HepG2 (cell line): ENCODE results near the gene ADARB1. TPM values are rescaled to one million over a fixed set of nuclear protein-coding genes. Genes with fewer than 3 reads are reported as not detected.

Experiments used
- ATAC-seq: fragments of 200-7000 bp; cut with Tn5 transposase; 3 replicates; pipeline ENCODE4 v1.9.1; 2020; ENCODE audit warnings: mild to moderate bottlenecking, moderate library complexity
- BruUV-seq: library from RNA; stranded (reverse); fragments of 400-500 nt; replicated peaks from 2 replicates; lab custom pipeline; 2021; lab: Mats Ljungman, UMichigan
- CTCF ChIA-PET: fragments of 300-600 bp; formaldehyde crosslinking; extraction: SDS; loops from one replicate; lab custom pipeline; 2021; ENCODE audit warnings: low total read pairs, inconsistent platforms, low intra/inter-chr PET ratio; lab: Yijun Ruan, JAX
- POLR2A ChIA-PET: fragments of 350-600 bp; sonication (Branson Sonifier 250); formaldehyde crosslinking; loops from one replicate; lab custom pipeline; 2020; ENCODE audit warnings: antibody characterized with exemption, inconsistent platforms; lab: Yijun Ruan, JAX
- DNase-seq: peaks from one replicate; pipeline ENCODE4 v3.0.0-alpha.2; 2015; ENCODE audit warnings: low spot score
- FAIRE-seq: peaks from 3 replicates; lab custom pipeline; 2011; peaks lifted over from hg19 to GRCh38; lab: Jason Lieb, UNC
- H2AFZ ChIP-seq: one replicate; pipeline ENCODE4 v1.6.1; 2011; ENCODE audit warnings: low read length, inconsistent platforms
- H3K27ac ChIP-seq: fragments of 300-600 bp; 3 replicates; pipeline ENCODE4 v1.8.0; 2011; ENCODE audit warnings: mixed run types, mild to moderate bottlenecking, mixed read lengths, low read length, inconsistent platforms; ENCODE audit not compliant: insufficient read depth; ENCODE audit errors: extremely low read length
- H3K27me3 ChIP-seq, 2 experiments: fragments of 200-600 bp in 1 of 2; 2 replicates in 1 of 2; 3 replicates in 1 of 2; pipeline versions ENCODE4 v1.6.0 to v1.8.0; 2011; ENCODE audit warnings: low read length in 2 of 2, mild to moderate bottlenecking in 2 of 2, moderate library complexity in 2 of 2, inconsistent platforms in 1 of 2; ENCODE audit not compliant: insufficient read depth in 2 of 2, control insufficient read depth in 1 of 2
- H3K36me3 ChIP-seq, 2 experiments: fragments of 200-600 bp in 1 of 2; replicated peaks in 1 of 2; 2 replicates in 1 of 2; 3 replicates in 1 of 2; pipeline versions ENCODE4 v1.5.1 to v1.8.0; 2011; ENCODE audit warnings: low read length in 2 of 2, inconsistent platforms in 1 of 2; ENCODE audit not compliant: insufficient read depth in 2 of 2, control insufficient read depth in 1 of 2
- H3K4me1 ChIP-seq: 2 replicates; pipeline ENCODE4 v1.5.1; 2012; ENCODE audit warnings: low read length, inconsistent platforms; ENCODE audit not compliant: insufficient read depth
- H3K4me2 ChIP-seq: 2 replicates; pipeline ENCODE4 v1.6.0; 2011; ENCODE audit warnings: low read depth, low read length, inconsistent platforms
- H3K4me3 ChIP-seq, 3 experiments: fragments of 200-600 bp in 1 of 3; sonication (generic), shearing (Covaris generic) in 1 of 3; replicated peaks in 1 of 3; 2 replicates each; pipeline ENCODE4 v1.5.1; 2011 to 2016; ENCODE audit warnings: low read length in 3 of 3, inconsistent platforms in 2 of 3, low read depth in 2 of 3, mild to moderate bottlenecking in 2 of 3, control low read depth in 1 of 3, mixed read lengths in 1 of 3; ENCODE audit not compliant: insufficient read depth in 1 of 3
- H3K79me2 ChIP-seq: one replicate; pipeline ENCODE4 v1.6.1; 2011; ENCODE audit warnings: low read length, inconsistent platforms; ENCODE audit not compliant: insufficient read depth
- H3K9ac ChIP-seq: 2 replicates; pipeline ENCODE4 v1.6.0; 2011; ENCODE audit warnings: mild to moderate bottlenecking, low read depth, low read length, inconsistent platforms; ENCODE audit not compliant: insufficient read depth
- H3K9me3 ChIP-seq: 2 replicates; pipeline ENCODE4 v1.5.1; 2012; ENCODE audit warnings: mild to moderate bottlenecking, low read length
- H4K20me1 ChIP-seq: 2 replicates; pipeline ENCODE4 v1.6.0; 2011; ENCODE audit warnings: inconsistent platforms, mild to moderate bottlenecking, low read length, moderate library complexity; ENCODE audit not compliant: insufficient read depth
- ATF5 ChIP-seq: sonication (generic); formaldehyde crosslinking; IDR thresholded peaks from 2 replicates; pipeline ENCODE4 v1.4.0; 2020; ENCODE audit warnings: mild to moderate bottlenecking, low read depth, missing genetic modification reagents
- CC2D1A ChIP-seq: sonication (generic); formaldehyde crosslinking; IDR thresholded peaks from 2 replicates; pipeline ENCODE4 v1.8.1; 2023; ENCODE audit warnings: mild to moderate bottlenecking, missing genetic modification reagents
- ISX ChIP-seq: sonication (generic); formaldehyde crosslinking; conservative IDR thresholded peaks from 2 replicates; pipeline ENCODE4 v1.5.0; 2020; ENCODE audit warnings: missing genetic modification reagents
- SRSF4 ChIP-seq: fragments of 200-400 bp; formaldehyde crosslinking; IDR thresholded peaks from one replicate; pipeline ENCODE4 v1.6.1; 2018; ENCODE audit warnings: mild to moderate bottlenecking, low read depth, low read length, moderate library complexity; ENCODE audit not compliant: poor library complexity, severe bottlenecking
- ZNF318 ChIP-seq: sonication (generic); formaldehyde crosslinking; IDR thresholded peaks from 2 replicates; pipeline ENCODE4 v1.4.0; 2020; ENCODE audit warnings: mild to moderate bottlenecking, missing genetic modification reagents
- ZNF572 ChIP-seq: sonication (generic); formaldehyde crosslinking; IDR thresholded peaks from 2 replicates; pipeline ENCODE4 v1.5.1; 2020; ENCODE audit warnings: mild to moderate bottlenecking, missing genetic modification reagents
- WGBS: methylation state at CpG from one replicate; pipeline ENCODE4 v1.1.6; 2017; ENCODE audit warnings: low lambda C conversion rate; 5-methylcytosine and 5-hydroxymethylcytosine counted together
- in situ Hi-C: cut with HindIII; loops from 2 replicates; pipeline ENCODE4 v1.10.0; 2017; ENCODE audit warnings: low pct_unique_long_range_greater_than_20kb; ENCODE audit not compliant: extremely low pct_ligation_motif_present
- intact Hi-C: fragments of 100-400 bp; cut with micrococcal nuclease; formaldehyde crosslinking; loops from one replicate; pipeline ENCODE4 v1.10.0; 2022; ENCODE audit not compliant: unreplicated experiment
- polyA plus RNA-seq, 8 experiments: library from polyadenylated mRNA; depleted of rRNA in 3 of 8; stranded (reverse) in 7 of 8; unstranded in 1 of 8; fragments of >200 nt; fragmentation: Illumina TruSeq in 4 of 8; extraction: Trizol in 4 of 8; gene quantifications; 2 replicates each; pipeline versions ENCODE4 v1.2.1 to v1.2.3, GENCODE V29; 2011 to 2016; ENCODE audit warnings: low read depth in 4 of 8, missing spikeins in 1 of 8, mixed read lengths in 1 of 8; ENCODE audit not compliant: insufficient read depth in 1 of 8
- total RNA-seq, 5 experiments: library from RNA; depleted of rRNA; stranded (reverse); fragments of >200 nt; fragmentation: Illumina TruSeq; extraction: Trizol; gene quantifications; 2 replicates each; pipeline ENCODE4 v1.2.3, GENCODE V29; 2016; ENCODE audit warnings: low read depth in 1 of 5

Gene ADARB1
- total and polyA plus RNA-seq, 2 of the 13 experiments (the other 11 are each of a cell fraction or from before 2014, with no cell fraction given) = 6.6 to 10.0 TPM

- TF ChIP-seq ATF5 = no peak
- TF ChIP-seq CC2D1A (CRISPR knock-in tag) = no peak
- no peak for TF ChIP-seq ZNF572 (CRISPR knock-in tag)
- no peak for TF ChIP-seq SRSF4
- no peak for TF ChIP-seq ISX (CRISPR knock-in tag)
- TF ChIP-seq, all 625 proteins: peak for 0
- ChIA-PET CTCF (interaction anchor here (1.3 to 1.5 kb wide), 3 partner anchors 131 to 784 kb away, joined by 4 to 7 read pairs (median 5); no protein-coding TSS in a partner anchor), POLR2A (no interaction called here)
- Histone ChIP-seq H3K79me2 (no peaks in the 10 kb centered on the region), H3K27me3 (no peaks in the 10 kb centered on the region), H3K4me1 (peaks cover 12% of the 10 kb centered on the region), H2AFZ (no peak overlapping the region), H3K9me3 (no peaks in the 10 kb centered on the region), H3K4me2 (no peak overlapping the region), H3K4me3 (no peak overlapping the region), H4K20me1 (no peaks in the 10 kb centered on the region), H3K9ac (no peak overlapping the region), H3K36me3 (no peaks in the 10 kb centered on the region), H3K27ac (no peak overlapping the region)
- DNase-seq (no peak), FAIRE-seq (no peak), ATAC-seq (no peak)
- no TSS peak for BruUV-seq
- in situ Hi-C loops = loop anchor here (5.0 kb wide), 1 partner anchor 192 kb away; no protein-coding TSS in a partner anchor
- intact Hi-C loops = no loop called here
- WGBS = 99% methylated on average over 13 of the region's 13 CpGs
Measured at GRCh38 chr21:45139473-45139872, 65.1 kb downstream of the ADARB1 start.

GRCh38 chr21:45140346-45140940 lies 66.1 kb downstream of the ADARB1 start:
- Histone ChIP-seq H3K36me3 (peaks cover 0 to under 1% of the 10 kb centered on the region in 2 experiments; a peak in 1 of 5 replicates), H3K9me3 (no peaks in the 10 kb centered on the region), H3K27ac (no peak overlapping the region), H3K9ac (no peak overlapping the region), H4K20me1 (no peaks in the 10 kb centered on the region), H3K4me1 (peaks cover 12% of the 10 kb centered on the region), H3K79me2 (no peaks in the 10 kb centered on the region), H3K27me3 (no peaks in the 10 kb centered on the region), H3K4me2 (no peak overlapping the region), H3K4me3 (no peak overlapping the region), H2AFZ (no peak overlapping the region)
- in situ Hi-C loops = no loop called here
- FAIRE-seq (peak; percentile 93), ATAC-seq (peak; percentile 96), DNase-seq (peak; percentile 86)
- CTCF ChIA-PET = interaction anchor here (0.9 to 1.8 kb wide), 6 partner anchors 130 to 783 kb away, joined by 3 to 7 read pairs (median 4); no protein-coding TSS in a partner anchor
- POLR2A ChIA-PET = interaction anchor here (0.6 kb wide), 1 partner anchor 156 kb away, joined by 3 read pairs; no protein-coding TSS in a partner anchor
- 33% methylated on average over 9 of the region's 9 CpGs for WGBS
- intact Hi-C loops = loop anchor here (1.0 to 5.0 kb wide), 2 partner anchors 132 to 149 kb away; no protein-coding TSS in a partner anchor
- BruUV-seq = no TSS peak
- no peak for TF ChIP-seq ZNF318 (CRISPR knock-in tag)
